GM13976 (cell line): ENCODE data around the gene GRIP1.

Source experiments
- DNase-seq: peaks from one replicate; pipeline ENCODE4 v3.0.0; 2012; ENCODE audit warnings: low spot score
- CTCF ChIP-seq: IDR thresholded peaks from 2 replicates; pipeline ENCODE4 v1.5.1; 2012; ENCODE audit warnings: borderline replicate concordance, mild to moderate bottlenecking; ENCODE audit not compliant: insufficient read depth; ENCODE audit errors: extremely low read depth, missing control alignments, control extremely low read depth
- in situ Hi-C: fragments of 300-500 bp; cut with MboI; formaldehyde crosslinking; loops from one replicate; pipeline ENCODE4 v1.12.0; 2022; ENCODE audit warnings: low sequenced_read_pairs, mixed read lengths, inconsistent platforms; ENCODE audit not compliant: unreplicated experiment

Gene GRIP1

GRCh38 chr12:66555113-66555512, 123.8 kb downstream of the GRIP1 start:
- no peak for DNase-seq
- no peak for TF ChIP-seq CTCF
- in situ Hi-C loops: no loop called here

- in situ Hi-C loops: no loop called here
- no peak for DNase-seq
- no peak for TF ChIP-seq CTCF
Measured at GRCh38 chr12:66552716-66553115, 126.2 kb downstream of the GRIP1 start.

- DNase-seq: no peak
- in situ Hi-C loops: no loop called here
- TF ChIP-seq CTCF: no peak
Measured at GRCh38 chr12:66550626-66551025, 128.2 kb downstream of the GRIP1 start.

GRCh38 chr12:66549050-66549389, 129.9 kb downstream of the GRIP1 start:
- no peak for DNase-seq
- in situ Hi-C loops: no loop called here
- TF ChIP-seq CTCF: no peak

GRCh38 chr12:66548338-66549049, 130.4 kb downstream of the GRIP1 start:
- in situ Hi-C loops: no loop called here
- TF ChIP-seq CTCF: no peak

GRCh38 chr12:66541426-66541825, 137.4 kb downstream of the GRIP1 start:
- no peak for DNase-seq
- TF ChIP-seq CTCF: no peak
- in situ Hi-C loops: no loop called here

More at GRCh38 chr12:66548338-66549049, 130.4 kb downstream of the GRIP1 start:
- no peak for DNase-seq
